Loucy (cell line): ENCODE measurements around the gene FGR.
A peak's percentile ranks its signal among the peaks of the same experiment; 100 is the strongest.

Experiments
- CTCF ChIP-seq: fragments of 200-600 bp; sonication (generic); conservative IDR thresholded peaks from 2 replicates; pipeline ENCODE4 v1.5.1; 2014; ENCODE audit warnings: mild to moderate bottlenecking, antibody characterized with exemption, low read length
- EZH2phosphoT487 ChIP-seq: fragments of 200-600 bp; IDR thresholded peaks from 2 replicates; pipeline ENCODE4 v1.6.1; 2018; ENCODE audit warnings: antibody characterized with exemption, mild to moderate bottlenecking, moderate library complexity, borderline replicate concordance

GRCh38 chr1:27616441-27616840 is 18.5 kb downstream of the FGR start:
- TF ChIP-seq CTCF (peak; percentile 75), EZH2phosphoT487 (no peak)
